Measurements from ENCODE around the gene VAMP8.
A peak's percentile ranks its signal among the peaks of the same experiment; 100 is the strongest.
"Not testable (repeated sequence)": the region's sequence is repeated elsewhere in the genome, so short reads cannot be mapped to it uniquely, and the experiment has no call there.

Gene VAMP8

GRCh38 chr2:85600951-85601770, 23.8 kb downstream of the VAMP8 start:
- peak in 1 of 6 experiments; percentile 12 for DNase-seq

DNA sequence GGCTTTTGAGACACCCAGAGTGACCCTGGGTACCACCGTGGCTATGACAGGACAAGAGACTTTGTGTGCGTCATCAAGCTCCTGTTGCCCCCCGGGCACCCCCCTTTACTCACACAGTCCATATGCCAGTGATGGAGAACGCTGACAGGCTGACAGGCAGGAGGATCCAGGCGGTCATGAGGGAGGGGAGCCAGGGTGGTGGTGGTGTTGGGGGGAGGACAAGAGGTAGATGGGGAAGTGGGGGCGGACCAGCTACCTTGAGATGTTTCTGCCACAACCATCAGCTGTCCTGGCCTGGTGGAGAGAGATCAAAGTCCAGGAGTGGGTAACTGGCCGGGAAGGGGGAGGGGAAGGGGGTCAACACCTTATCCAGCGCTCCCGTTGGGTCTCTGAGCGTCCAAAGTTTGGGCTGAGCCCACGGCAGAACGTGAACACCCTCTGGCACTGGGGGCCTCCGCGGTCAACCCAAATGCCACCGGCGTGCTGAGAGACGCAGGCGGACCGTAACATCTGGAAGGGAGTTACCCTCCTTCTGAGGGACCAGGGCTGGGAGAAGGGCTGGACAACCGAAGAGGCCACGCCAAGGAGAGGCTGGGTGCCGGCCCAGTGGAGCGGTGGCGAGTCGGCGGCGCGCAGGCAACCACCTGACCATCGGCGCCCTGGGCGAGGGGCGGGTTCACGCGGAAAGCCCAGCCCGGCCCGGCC, 24.5 kb downstream of the VAMP8 start:
- peak in 1 of 6 experiments; percentile 38 for DNase-seq

GRCh38 chr2:85602476-85603234, 25.3 kb downstream of the VAMP8 start, which contains the start of gene TMEM150A:
TSS of gene TMEM150A (minus strand) at chr2:85602698. CDS start at chr2:85601948, 750 bp downstream.
- peak; percentile 62 to 80 (median 74) for DNase-seq

GRCh38 chr2:85604133-85604444, 26.7 kb downstream of the VAMP8 start:
- not testable (repeated sequence) for DNase-seq

DNA sequence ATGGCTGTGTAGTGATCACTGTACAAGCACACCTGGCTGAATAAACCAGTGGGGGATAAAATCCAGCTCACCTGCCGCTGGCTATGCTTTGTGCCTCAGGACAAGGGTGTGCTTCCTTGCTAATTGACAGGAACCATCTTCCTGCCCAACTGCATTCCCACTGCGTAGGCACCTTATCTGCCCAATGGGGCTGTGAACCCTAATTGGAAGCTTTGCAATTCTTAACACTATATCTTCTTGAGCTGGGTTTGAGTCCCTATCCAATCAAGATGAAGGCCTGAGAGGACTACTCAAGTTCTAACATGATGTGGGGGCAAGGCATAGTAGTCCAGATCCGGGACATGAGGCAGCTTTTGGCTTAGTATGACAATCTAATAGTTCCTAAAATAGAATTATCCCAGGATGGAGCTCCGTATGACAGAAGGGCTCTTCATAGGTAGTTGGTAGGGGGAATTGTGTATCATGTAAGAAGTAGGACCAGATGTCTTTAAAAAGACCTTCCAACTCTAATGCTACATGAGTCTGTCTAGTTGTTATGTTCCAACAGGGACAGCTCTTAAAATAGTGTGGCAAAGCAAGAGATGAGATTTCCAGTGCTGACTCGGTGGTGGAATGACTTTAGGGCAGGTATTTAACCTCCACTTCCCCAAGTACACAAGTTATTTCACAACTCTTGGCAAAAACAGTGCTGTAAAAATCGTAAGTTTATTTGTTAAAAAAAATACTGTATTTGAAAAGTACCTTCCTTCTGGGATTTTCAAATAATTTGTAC, 27.4 kb downstream of the VAMP8 start:
- no peak for DNase-seq

- no peak for DNase-seq
These were observed 28.2 kb downstream of the VAMP8 start for GRCh38 chr2:85605406-85606115.

DNA sequence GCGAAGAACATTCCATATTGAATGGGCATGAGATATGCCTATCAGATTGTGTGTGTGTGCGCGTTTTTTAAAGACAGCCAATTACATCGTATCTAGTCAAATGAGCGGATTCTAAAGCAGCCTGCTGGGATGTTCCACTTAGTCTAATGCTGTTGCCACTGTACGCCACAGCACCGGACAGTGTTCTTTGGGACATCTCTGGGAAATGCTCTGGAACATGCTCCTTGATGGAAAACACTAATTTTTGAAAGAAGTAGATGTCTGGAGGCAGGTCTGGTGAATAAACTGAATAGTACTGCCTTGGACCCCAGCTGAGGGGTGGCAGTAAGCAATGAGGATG, 28.7 kb downstream of the VAMP8 start:
- DNase-seq, result no peak

DNA sequence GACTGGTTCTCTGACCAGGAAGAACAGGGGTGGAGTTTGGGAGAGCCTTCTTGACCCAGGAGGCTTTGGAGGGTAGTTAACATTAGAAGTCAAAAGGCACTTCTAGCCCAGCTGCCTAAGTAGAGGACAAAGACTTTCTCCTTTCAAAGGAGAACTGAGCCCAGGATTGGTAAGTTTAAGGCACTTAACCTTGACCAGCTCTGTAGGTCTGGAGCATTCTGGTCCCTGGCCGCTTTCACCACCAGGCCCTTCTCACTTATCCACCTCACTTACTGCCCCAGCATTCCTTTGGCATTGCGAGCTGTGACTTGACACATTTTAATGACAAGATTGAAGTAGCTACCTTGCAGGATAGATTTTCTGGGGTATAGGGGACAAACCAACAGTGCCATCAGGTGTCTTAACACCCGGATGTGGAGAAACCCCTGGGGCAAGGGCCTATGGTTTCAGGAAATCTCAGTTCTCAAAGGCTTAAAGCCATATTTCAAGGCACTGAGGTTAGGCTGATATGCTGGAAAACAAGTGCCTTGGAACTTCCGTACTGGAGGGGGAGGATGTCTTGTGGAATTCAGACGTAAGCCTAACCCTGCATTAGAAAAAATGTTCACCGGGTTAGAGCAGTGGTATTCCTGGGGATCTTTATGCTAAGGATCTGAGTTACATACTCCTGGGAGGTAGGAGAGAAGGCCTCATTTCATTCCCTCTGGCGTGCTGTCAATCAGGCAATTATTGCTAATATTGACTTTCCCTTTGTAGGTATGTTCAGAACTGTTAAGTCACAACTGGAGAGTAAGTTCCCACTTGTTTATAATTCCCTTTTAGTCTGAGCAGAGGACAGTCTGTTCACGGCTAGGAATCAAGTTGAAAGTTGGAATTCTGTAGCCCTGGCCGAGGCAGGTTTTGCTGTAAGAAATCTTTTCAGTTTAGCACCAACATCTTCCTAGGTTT, 30.2 kb downstream of the VAMP8 start:
- no peak for DNase-seq

DNA sequence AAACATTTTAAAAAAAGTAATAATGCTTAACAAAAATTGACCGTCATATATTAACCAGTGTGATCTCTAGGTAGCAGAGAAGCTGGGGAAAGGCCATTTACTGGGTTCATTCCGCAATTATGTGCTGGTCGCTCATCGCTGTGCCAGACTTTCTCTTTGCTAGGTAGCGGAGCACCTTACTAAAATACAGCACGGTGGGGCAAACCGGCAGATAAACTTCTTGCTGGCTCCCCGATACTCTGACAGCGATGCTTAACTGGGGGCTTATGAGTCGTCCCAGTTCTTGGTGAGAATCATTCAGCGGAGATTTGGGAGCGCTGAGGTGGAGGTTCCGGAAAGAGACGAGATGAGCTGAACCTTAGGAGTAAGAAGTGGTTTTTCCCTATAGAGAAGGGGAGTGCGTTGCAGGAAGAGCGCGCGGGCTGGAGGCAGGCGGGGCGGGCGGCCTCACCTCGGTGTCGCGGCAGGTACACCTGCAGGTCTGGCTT, 33.9 kb downstream of the VAMP8 start:
- peak in 1 of 6 experiments; percentile 33 for DNase-seq

DNA sequence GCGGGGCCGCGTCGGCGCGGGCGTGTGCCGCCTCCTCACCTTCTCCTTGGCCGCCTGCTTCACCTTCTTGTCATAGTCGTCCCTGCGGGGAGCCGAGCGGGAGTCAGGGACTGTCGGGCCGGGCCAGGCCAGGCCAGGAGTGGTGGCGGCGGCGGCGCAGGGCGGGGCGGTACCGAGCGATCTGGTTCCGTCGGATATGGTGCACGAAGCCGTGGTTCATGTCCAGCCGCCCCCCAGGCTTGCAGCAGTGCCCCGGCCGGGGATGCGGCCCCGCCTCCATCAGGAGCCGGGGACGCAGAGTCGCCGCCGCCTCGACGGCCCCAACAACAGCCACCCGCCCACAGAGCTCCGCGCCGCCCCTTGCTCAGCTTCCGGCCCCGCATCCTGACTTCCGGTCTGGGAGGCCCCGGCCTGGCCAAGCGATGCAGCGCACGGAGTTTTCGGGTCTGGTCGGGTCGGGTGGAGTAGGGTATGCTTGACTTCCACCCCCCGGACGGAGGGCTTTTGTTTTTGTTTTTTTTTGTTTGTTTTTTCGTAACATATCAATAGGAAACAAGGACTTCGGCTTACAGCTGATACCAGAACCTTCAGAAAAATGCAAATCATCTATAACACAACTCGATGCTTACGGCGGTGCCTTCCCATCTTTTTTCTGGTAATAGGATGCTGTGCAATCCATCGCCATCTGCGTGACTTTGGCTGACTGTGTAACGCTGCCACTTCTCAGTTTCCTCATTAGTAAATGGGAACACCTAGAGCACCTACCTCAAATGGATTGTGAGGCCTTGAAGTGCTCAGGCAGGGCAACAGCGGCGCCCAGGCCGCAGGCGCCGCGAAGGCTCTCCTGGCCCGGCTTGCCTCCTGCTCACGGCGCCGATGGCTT, 34.6 kb downstream of the VAMP8 start, which contains the start of gene C2orf68:
Gene C2orf68, minus strand, starts transcription at position 362 of the 883 bp plus-strand sequence. Its CDS starts 82 bp downstream, at position 280.
- peak; percentile 60 to 80 (median 72) for DNase-seq

DNA sequence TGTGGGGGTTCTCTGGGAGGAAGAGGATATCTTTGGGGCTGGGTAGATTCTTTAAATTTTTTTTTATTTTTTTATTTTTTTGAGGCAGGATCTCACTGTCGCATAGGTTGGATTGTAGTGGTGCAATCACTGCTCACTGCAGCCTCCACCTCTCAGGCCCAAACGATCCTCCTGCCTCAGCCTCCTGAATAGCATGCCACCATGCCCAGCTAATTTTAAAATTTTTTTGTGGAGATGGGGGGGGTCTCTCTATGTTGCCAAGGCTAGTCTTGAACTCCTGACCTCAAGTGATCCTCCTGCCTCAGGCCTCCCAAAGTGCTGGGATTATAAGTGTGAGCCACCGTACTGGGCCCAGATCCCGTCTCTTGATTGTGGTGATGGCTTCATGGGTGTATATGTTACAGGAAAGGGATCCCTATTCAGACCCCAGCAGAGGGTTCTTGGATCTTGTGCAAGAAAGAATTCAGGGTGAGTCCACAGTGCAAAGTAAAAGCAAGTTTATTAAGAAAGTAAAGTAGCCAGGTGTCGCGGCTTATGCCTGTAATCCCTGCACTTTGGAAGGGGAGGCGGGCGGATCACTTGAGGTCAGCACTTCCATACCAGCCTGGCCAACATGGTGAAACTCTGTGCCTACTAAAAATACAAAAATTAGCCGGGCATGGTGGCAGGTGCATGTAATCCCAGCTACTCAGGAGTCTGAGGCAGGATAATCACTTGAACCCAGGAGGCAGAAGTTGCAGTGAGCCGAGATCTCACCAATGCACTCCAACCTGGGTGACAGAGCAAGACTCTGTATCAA, 36.5 kb downstream of the VAMP8 start:
- no peak for DNase-seq

- DNase-seq, result not testable (repeated sequence)
These were observed 37.4 kb downstream of the VAMP8 start for GRCh38 chr2:85614757-85615156.

- no peak for DNase-seq
These were observed 38.0 kb downstream of the VAMP8 start for GRCh38 chr2:85615413-85615728.

- DNase-seq, result not testable (repeated sequence)
These were observed 40.3 kb downstream of the VAMP8 start for GRCh38 chr2:85617723-85618122.

- DNase-seq, result no peak
These were observed 42.2 kb downstream of the VAMP8 start for GRCh38 chr2:85619617-85620016.

DNA sequence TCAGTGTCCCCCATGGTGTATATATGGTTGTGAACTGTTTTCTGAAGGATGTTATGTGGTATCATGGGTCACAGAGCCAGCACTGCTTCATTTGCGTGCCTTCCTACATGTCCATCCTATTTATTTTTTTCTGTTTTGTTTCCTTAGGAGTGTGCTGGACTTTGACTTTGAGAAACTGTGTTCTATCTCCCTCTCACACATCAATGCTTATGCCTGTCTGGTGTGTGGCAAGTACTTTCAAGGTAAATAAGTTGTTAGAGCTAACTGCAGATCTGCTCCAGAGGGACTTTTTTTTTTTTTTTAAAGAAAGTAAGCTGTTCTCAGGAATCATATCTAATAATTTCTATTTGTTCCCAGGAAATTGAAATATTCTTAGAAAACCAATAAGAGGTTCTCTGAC, 44.0 kb downstream of the VAMP8 start:
- DNase-seq, result no peak

- no peak for DNase-seq
These were observed 46.6 kb downstream of the VAMP8 start for GRCh38 chr2:85623991-85624390.

DNA sequence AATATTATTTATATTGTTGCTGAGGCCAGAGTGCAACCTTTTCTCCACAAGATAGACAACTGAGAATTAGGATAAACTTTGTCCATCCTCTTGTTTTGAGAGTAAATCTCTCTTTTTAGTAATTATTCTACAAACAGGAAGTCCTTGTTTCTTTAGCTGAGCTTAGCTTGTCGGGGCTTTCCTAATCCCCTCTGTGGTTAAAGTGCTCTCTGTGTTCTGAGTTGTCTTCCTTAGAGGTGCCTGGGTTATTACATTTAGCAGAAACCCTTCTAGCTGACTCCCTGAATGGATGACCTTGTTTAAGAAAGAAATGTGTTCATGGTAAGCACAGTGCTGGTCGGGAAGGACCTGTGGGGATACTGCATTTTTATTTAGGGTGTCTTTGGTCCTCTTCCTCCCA, 51.3 kb downstream of the VAMP8 start:
- no peak for DNase-seq

DNA sequence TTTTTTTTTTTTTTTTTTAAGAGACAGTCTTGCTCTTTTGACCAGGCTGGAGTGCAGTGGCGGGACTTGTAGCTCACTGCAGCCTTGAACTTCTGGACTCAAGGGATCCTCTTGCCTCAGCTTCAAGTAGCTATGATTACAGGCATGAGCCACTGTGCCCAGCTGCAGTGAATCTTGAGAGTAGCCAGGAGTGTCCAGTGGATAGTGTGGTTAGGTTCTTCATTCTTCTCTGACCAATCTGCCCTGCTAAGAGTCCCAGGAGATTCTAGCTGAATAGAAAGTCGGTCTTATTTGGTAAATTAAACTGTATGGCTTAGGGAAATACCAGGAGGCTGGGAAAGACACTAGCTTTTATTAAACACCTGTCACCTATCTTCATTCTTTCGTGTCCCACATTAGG, 53.9 kb downstream of the VAMP8 start:
- DNase-seq, result no peak
